HEK293 (cell line): ENCODE data around the gene RAB39A.
"Not testable (repeated sequence)": the region's sequence is repeated elsewhere in the genome, so short reads cannot be mapped to it uniquely, and the experiment has no call there.

ENCODE experiments used
- CTCF ChIA-PET: fragments of 350-600 bp; formaldehyde crosslinking; extraction: SDS; loops from one replicate; lab custom pipeline; 2021; ENCODE audit warnings: antibody characterized with exemption; lab: Yijun Ruan, JAX
- POLR2A ChIA-PET: fragments of 300-600 bp; formaldehyde crosslinking; extraction: SDS; loops from one replicate; lab custom pipeline; 2020; ENCODE audit warnings: antibody characterized with exemption, inconsistent platforms; lab: Yijun Ruan, JAX
- H3K27ac ChIP-seq: fragments of 200-500 bp; sonication (Bioruptor generic); 2 replicates; pipeline ENCODE4 v1.5.1; 2014; ENCODE audit warnings: low read depth, low read length, control low read depth, inconsistent platforms; ENCODE audit errors: extremely low read depth
- H3K36me3 ChIP-seq, 2 experiments: fragments of 200-500 bp in 1 of 2; sonication (Bioruptor generic) in 1 of 2; 1 replicate in 1 of 2; 2 replicates in 1 of 2; pipeline ENCODE4 v1.5.1; 2014 to 2017; ENCODE audit warnings: inconsistent platforms in 2 of 2, low read length in 2 of 2; ENCODE audit not compliant: control insufficient read depth in 2 of 2, insufficient read depth in 1 of 2
- H3K4me1 ChIP-seq: fragments of 200-500 bp; sonication (Bioruptor generic); 2 replicates; pipeline ENCODE4 v1.5.1; 2014; ENCODE audit warnings: mild to moderate bottlenecking, low read length, inconsistent platforms; ENCODE audit not compliant: control insufficient read depth, insufficient read depth
- H3K4me3 ChIP-seq: 2 replicates; pipeline ENCODE4 v1.5.1; 2011; ENCODE audit warnings: low read depth, mild to moderate bottlenecking, control low read depth, low read length, moderate library complexity
- H3K9me3 ChIP-seq: fragments of 200-500 bp; sonication (Bioruptor generic); 2 replicates; pipeline ENCODE4 v1.5.1; 2014; ENCODE audit warnings: low read depth, low read length, inconsistent platforms; ENCODE audit not compliant: control insufficient read depth, insufficient read depth
- GLIS1 ChIP-seq: fragments of 450-650 bp; formaldehyde crosslinking; IDR thresholded peaks from 2 replicates; pipeline ENCODE4 v1.5.1; 2016; ENCODE audit warnings: missing biosample characterization, missing genetic modification characterization
- YY2 ChIP-seq: fragments of 450-650 bp; formaldehyde crosslinking; IDR thresholded peaks from 2 replicates; pipeline ENCODE4 v1.5.1; 2016; ENCODE audit warnings: missing biosample characterization, missing genetic modification characterization
- ZIC2 ChIP-seq: fragments of 450-650 bp; formaldehyde crosslinking; IDR thresholded peaks from 2 replicates; pipeline ENCODE4 v1.5.1; 2016; ENCODE audit warnings: missing biosample characterization, missing genetic modification characterization
- ZNF169 ChIP-seq: fragments of 450-650 bp; formaldehyde crosslinking; IDR thresholded peaks from 2 replicates; pipeline ENCODE4 v1.5.1; 2016; ENCODE audit warnings: missing biosample characterization, missing genetic modification characterization
- ZNF23 ChIP-seq: fragments of 450-650 bp; formaldehyde crosslinking; IDR thresholded peaks from 2 replicates; pipeline ENCODE4 v1.5.1; 2016; ENCODE audit warnings: missing biosample characterization, missing genetic modification characterization, borderline replicate concordance
- ZNF26 ChIP-seq: fragments of 450-650 bp; formaldehyde crosslinking; IDR thresholded peaks from 2 replicates; pipeline ENCODE4 v1.5.1; 2016; ENCODE audit warnings: missing biosample characterization, missing genetic modification characterization
- ZNF302 ChIP-seq: fragments of 450-650 bp; formaldehyde crosslinking; IDR thresholded peaks from 2 replicates; pipeline ENCODE4 v1.5.1; 2016; ENCODE audit warnings: missing biosample characterization, missing genetic modification characterization, low read depth
- ZNF350 ChIP-seq: fragments of 450-650 bp; formaldehyde crosslinking; IDR thresholded peaks from 2 replicates; pipeline ENCODE4 v1.5.0; 2017; ENCODE audit warnings: missing biosample characterization, mild to moderate bottlenecking, missing genetic modification characterization
- ZNF404 ChIP-seq: fragments of 450-650 bp; formaldehyde crosslinking; IDR thresholded peaks from 2 replicates; pipeline ENCODE4 v1.5.1; 2017; ENCODE audit warnings: missing biosample characterization, missing genetic modification characterization
- ZNF585B ChIP-seq: fragments of 450-650 bp; formaldehyde crosslinking; IDR thresholded peaks from 2 replicates; pipeline ENCODE4 v1.5.1; 2016; ENCODE audit warnings: missing biosample characterization, missing genetic modification characterization
- ZNF645 ChIP-seq: fragments of 450-650 bp; formaldehyde crosslinking; IDR thresholded peaks from 2 replicates; pipeline ENCODE4; 2016; ENCODE audit warnings: missing biosample characterization, missing genetic modification characterization
- ZNF658 ChIP-seq: fragments of 450-650 bp; formaldehyde crosslinking; IDR thresholded peaks from 2 replicates; pipeline ENCODE4; 2016; ENCODE audit warnings: missing biosample characterization, missing genetic modification characterization
- TF ChIP-seq, protein P1 (sequence below): fragments of 450-650 bp; formaldehyde crosslinking; IDR thresholded peaks from 2 replicates; pipeline ENCODE4 v1.5.1; 2016; ENCODE audit warnings: missing biosample characterization, missing genetic modification characterization, low read depth
- TF ChIP-seq, protein P2 (sequence below): fragments of 450-650 bp; formaldehyde crosslinking; optimal IDR thresholded peaks from 2 replicates; pipeline ENCODE3; 2016; ENCODE audit warnings: missing biosample characterization, mild to moderate bottlenecking, missing genetic modification characterization
- TF ChIP-seq, protein P3 (sequence below): fragments of 450-650 bp; formaldehyde crosslinking; IDR thresholded peaks from 2 replicates; pipeline ENCODE4 v1.5.1; 2016; ENCODE audit warnings: missing biosample characterization, missing genetic modification characterization

RAB39A gene

GRCh38 chr11:107931206-107931605, 3.0 kb downstream of the RAB39A start (continued):
- no peak for TF ChIP-seq ZNF350 (tag by site-specific recombination)
- no peak for TF ChIP-seq ZNF585B (tag by site-specific recombination)
- no peak for TF ChIP-seq ZNF26
- TF ChIP-seq, protein P1, sequence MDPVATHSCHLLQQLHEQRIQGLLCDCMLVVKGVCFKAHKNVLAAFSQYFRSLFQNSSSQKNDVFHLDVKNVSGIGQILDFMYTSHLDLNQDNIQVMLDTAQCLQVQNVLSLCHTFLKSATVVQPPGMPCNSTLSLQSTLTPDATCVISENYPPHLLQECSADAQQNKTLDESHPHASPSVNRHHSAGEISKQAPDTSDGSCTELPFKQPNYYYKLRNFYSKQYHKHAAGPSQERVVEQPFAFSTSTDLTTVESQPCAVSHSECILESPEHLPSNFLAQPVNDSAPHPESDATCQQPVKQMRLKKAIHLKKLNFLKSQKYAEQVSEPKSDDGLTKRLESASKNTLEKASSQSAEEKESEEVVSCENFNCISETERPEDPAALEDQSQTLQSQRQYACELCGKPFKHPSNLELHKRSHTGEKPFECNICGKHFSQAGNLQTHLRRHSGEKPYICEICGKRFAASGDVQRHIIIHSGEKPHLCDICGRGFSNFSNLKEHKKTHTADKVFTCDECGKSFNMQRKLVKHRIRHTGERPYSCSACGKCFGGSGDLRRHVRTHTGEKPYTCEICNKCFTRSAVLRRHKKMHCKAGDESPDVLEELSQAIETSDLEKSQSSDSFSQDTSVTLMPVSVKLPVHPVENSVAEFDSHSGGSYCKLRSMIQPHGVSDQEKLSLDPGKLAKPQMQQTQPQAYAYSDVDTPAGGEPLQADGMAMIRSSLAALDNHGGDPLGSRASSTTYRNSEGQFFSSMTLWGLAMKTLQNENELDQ (tag by site-specific recombination) = no peak

GRCh38 chr11:107947904-107948303, 19.7 kb downstream of the RAB39A start:
- no peaks in the 10 kb centered on the region for H3K9me3 ChIP-seq
- no peaks in the 10 kb centered on the region for H3K4me1 ChIP-seq
- H3K36me3 ChIP-seq = no peaks in the 10 kb centered on the region
- POLR2A ChIA-PET = no interaction called here
- no peak overlapping the region for H3K4me3 ChIP-seq
- H3K27ac ChIP-seq = no peak overlapping the region
- no peak for TF ChIP-seq YY2
- CTCF ChIA-PET = no interaction called here

- POLR2A ChIA-PET, H3K4me3 ChIP-seq: not testable (repeated sequence)
These were observed 20.1 kb downstream of the RAB39A start for GRCh38 chr11:107948328-107948727.

DNA sequence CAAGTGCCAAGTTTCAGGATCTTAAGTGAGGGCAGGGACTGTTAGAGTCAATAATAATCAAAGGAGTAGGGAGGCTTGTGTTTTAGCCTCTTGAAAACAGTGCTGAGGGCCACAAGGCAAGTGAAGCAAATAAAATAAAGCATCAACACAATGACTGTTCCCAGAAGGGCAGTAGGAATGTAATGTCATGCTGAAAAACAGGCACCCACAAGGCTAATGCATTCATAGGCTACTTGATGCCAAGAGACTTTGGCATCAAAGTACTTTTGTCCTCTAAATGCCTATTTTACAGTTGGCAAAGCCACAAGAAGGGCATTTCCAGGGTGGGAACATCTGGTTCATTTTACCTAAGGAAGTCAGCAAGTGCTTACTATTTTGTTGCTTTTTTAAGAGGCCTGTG, 22.9 kb downstream of the RAB39A start:
- no peaks in the 10 kb centered on the region for H3K9me3 ChIP-seq
- no peaks in the 10 kb centered on the region for H3K36me3 ChIP-seq
- ChIA-PET CTCF (no interaction called here), POLR2A (no interaction called here)
- no peak for TF ChIP-seq ZNF658 (tag by site-specific recombination)
- TF ChIP-seq ZNF302 (tag by site-specific recombination) = no peak
- no peak for TF ChIP-seq ZIC2 (tag by site-specific recombination)
- no peak for TF ChIP-seq ZNF645 (tag by site-specific recombination)
- TF ChIP-seq ZNF169 (tag by site-specific recombination) = no peak
- TF ChIP-seq, protein P2, sequence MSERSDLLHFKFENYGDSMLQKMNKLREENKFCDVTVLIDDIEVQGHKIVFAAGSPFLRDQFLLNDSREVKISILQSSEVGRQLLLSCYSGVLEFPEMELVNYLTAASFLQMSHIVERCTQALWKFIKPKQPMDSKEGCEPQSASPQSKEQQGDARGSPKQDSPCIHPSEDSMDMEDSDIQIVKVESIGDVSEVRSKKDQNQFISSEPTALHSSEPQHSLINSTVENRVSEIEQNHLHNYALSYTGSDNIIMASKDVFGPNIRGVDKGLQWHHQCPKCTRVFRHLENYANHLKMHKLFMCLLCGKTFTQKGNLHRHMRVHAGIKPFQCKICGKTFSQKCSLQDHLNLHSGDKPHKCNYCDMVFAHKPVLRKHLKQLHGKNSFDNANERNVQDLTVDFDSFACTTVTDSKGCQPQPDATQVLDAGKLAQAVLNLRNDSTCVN (tag by site-specific recombination) = no peak
- TF ChIP-seq, protein P3, sequence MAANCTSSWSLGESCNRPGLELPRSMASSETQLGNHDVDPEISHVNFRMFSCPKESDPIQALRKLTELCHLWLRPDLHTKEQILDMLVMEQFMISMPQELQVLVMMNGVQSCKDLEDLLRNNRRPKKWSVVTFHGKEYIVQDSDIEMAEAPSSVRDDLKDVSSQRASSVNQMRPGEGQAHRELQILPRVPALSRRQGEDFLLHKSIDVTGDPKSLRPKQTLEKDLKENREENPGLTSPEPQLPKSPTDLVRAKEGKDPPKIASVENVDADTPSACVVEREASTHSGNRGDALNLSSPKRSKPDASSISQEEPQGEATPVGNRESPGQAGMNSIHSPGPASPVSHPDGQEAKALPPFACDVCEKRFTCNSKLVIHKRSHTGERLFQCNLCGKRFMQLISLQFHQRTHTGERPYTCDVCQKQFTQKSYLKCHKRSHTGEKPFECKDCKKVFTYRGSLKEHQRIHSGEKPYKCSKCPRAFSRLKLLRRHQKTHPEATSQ = no peak
- no peak for TF ChIP-seq ZNF23 (tag by site-specific recombination)
- no peak for TF ChIP-seq GLIS1 (tag by site-specific recombination)
- no peak for TF ChIP-seq ZNF404 (tag by site-specific recombination)
- no peak overlapping the region for H3K27ac ChIP-seq
- H3K4me3 ChIP-seq = no peak overlapping the region
- no peaks in the 10 kb centered on the region for H3K4me1 ChIP-seq

More at GRCh38 chr11:107948328-107948727, 20.1 kb downstream of the RAB39A start:
- CTCF ChIA-PET, H3K9me3 ChIP-seq, H3K36me3 ChIP-seq, H3K27ac ChIP-seq, H3K4me1 ChIP-seq: not testable (repeated sequence)
